Right renal pelvis (tissue), 4 donors: ENCODE results near the gene LRRC71. TPM values are rescaled to one million over a fixed set of nuclear protein-coding genes. Genes with fewer than 3 reads are reported as not detected.

ENCODE experiments used
- DNase-seq, 4 donors: peaks; one replicate each; pipeline ENCODE4 v3.0.0-alpha.2; 2013; ENCODE audit warnings: low read depth in 4 of 4, low spot score in 3 of 4, missing footprints in 1 of 4
- polyA plus RNA-seq, 4 donors: library from polyadenylated mRNA; unstranded; fragments of 120-200 nt; gene quantifications; one replicate each; pipeline ENCODE4 v1.2.1, GENCODE V29; 2013; ENCODE audit not compliant: insufficient read length in 4 of 4

Gene LRRC71
- polyA plus RNA-seq, 4 donors = 0.22 to 0.66 (median 0.33) TPM

DNA sequence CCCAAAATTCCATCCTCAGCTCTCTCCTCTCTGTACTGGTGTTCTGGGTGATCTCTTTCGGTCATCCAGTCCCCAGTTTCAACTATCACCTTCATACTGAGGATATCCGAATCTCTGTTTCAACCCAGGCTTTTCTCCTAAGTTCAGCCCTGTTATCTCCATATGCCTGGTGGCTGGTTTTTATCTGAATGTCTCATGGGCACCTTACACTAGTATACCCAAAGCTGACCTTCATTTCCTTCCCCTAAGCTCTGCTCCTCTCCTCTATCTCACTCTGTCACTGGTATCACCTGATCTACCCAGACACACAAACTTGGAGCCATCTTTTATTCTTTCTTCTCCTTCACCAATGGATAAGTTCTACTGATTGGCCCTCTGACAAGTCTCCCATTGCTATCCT is 53.0 kb downstream of the LRRC71 start:
- DNase-seq = no peak

DNA sequence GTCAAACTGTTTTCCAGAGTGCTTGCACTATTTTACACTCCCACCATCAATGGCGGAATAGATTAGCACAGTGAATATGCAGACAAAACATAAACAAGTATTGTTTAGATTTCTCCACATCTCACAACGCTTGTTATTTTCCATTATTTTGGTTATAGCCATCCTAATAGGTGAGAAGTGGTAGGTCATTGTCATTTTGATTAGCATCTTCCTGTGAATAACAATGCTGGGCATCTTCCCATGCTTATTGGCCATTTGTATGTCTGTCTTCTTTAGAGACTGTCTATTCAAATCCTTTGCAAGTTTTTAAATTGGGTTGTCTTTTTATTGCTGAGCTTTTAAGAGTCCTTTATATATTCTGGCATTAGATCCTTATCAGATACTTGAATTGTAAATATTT is 54.7 kb downstream of the LRRC71 start:
- DNase-seq = no peak

DNA sequence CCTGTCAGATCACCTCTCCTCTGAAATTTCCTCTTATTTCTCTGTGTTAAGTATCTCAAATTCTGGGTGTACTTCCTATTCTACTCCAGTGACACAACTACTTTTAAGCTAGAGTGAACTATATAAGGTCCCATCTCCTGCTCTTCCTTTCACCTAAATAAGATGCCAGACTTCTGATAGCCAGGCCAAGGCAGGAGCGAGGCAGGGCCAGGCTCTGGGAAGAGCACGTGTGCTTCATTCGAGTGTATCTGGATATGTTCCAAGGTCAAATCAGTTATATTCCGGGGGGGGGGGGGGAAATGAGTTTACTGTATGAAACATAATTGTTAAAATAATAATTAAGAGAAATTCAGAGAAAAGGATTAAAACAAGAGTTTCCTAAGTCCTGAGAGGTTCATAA is 60.1 kb downstream of the LRRC71 start:
- DNase-seq = no peak

Other genes starting within 250 kb of the LRRC71 start
- gene NES, start 243.2 kb upstream of the LRRC71 start, polyA plus RNA-seq = 100 to 1,000 TPM; 153 to 160 (median 156) TPM
- gene CRABP2, start 215.0 kb upstream of the LRRC71 start, polyA plus RNA-seq = 100 to 1,000 TPM in 1 of 4 donors, 10 to 100 TPM in 3; 69.1 to 106 (median 83.1) TPM
- 10 to 100 TPM; 29.9 to 36.6 (median 34.6) TPM for gene METTL25B, start 192.2 kb upstream of the LRRC71 start, polyA plus RNA-seq
- gene ISG20L2, start 191.9 kb upstream of the LRRC71 start, polyA plus RNA-seq = 10 to 100 TPM; 44.0 to 50.0 (median 45.3) TPM
- gene MRPL24, start 179.5 kb upstream of the LRRC71 start, polyA plus RNA-seq = 10 to 100 TPM; 68.4 to 75.1 (median 72.3) TPM
- gene HDGF, start 169.0 kb upstream of the LRRC71 start, polyA plus RNA-seq = 100 to 1,000 TPM; 261 to 286 (median 283) TPM
- 100 to 1,000 TPM; 107 to 140 (median 125) TPM for gene PRCC, start 153.1 kb upstream of the LRRC71 start, polyA plus RNA-seq
- under 1 TPM; 0.71 to 0.79 (median 0.76) TPM for gene SH2D2A, start 103.8 kb upstream of the LRRC71 start, polyA plus RNA-seq
- 1 to 10 TPM; 1.5 to 2.8 (median 1.8) TPM for gene INSRR, start 61.5 kb upstream of the LRRC71 start, polyA plus RNA-seq
- 1 to 10 TPM in 3 of 4 donors, under 1 TPM in 1; 0.98 to 2.1 (median 1.3) TPM for gene NTRK1, start 59.8 kb upstream of the LRRC71 start, polyA plus RNA-seq
- 10 to 100 TPM; 21.4 to 22.6 (median 21.9) TPM for gene PEAR1, start 26.9 kb upstream of the LRRC71 start, polyA plus RNA-seq
- gene ARHGEF11, start 125.1 kb downstream of the LRRC71 start, polyA plus RNA-seq = 10 to 100 TPM; 29.8 to 33.9 (median 32.6) TPM
- gene ETV3L, start 179.2 kb downstream of the LRRC71 start, polyA plus RNA-seq = under 1 TPM in 2 of 4 donors, not detected in 2; 0.03 to 0.08 TPM
- gene ETV3, start 217.8 kb downstream of the LRRC71 start, polyA plus RNA-seq = 10 to 100 TPM; 23.7 to 29.1 (median 28.8) TPM